Lower leg skin (tissue), 3 donors: ENCODE measurements around the gene RASAL1.

ENCODE experiments used
- CTCF ChIP-seq, 3 donors: fragments of 450-650 bp; IDR thresholded peaks; one replicate each; pipeline ENCODE4 v1.5.1; 2016; ENCODE audit warnings: antibody characterized with exemption in 3 of 3, mild to moderate bottlenecking in 3 of 3, moderate library complexity in 2 of 3
- POLR2A ChIP-seq, 2 donors: fragments of 450-650 bp; IDR thresholded peaks; one replicate each; pipeline ENCODE4 v1.6.1; 2016 to 2017; ENCODE audit warnings: antibody characterized with exemption in 2 of 2, mild to moderate bottlenecking in 1 of 2, moderate library complexity in 1 of 2

- TF ChIP-seq CTCF (IDR thresholded peaks at IDR 0.05) = no peak
- no peak for TF ChIP-seq POLR2A (IDR thresholded peaks at IDR 0.05)
Observed at GRCh38 chr12:113057565-113058485, 77.7 kb downstream of the RASAL1 start.
